ENCODE data around the gene KCNQ1. TPM values are rescaled to one million over a fixed set of nuclear protein-coding genes. Genes with fewer than 3 reads are reported as not detected.

The KCNQ1 gene
- polyA plus RNA-seq, 1 donor (not counting 4 experiments of a cell fraction or from before 2014, with no cell fraction given), result not detected

DNA sequence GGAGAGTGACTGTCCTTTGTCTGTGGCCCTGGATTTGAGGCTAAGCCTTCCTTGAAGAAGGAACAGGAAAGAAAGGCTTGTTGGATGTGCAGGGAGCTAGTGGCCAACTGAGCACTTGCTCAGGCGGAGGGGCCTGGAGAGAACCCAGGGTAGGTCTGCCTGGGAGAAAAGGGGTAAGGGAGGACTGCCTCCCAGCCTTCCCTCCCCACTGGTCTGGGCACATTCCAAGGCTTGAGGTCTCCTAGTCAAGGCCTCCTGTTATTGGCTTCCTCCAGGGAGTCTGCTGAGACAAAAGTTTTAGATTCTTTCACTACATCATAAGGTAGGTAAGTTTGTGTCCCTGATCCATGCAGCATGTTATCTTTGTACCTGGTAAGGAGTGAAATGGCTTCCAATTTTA lies 239.8 kb downstream of the KCNQ1 start:
- no peaks in the 10 kb centered on the region for H3K4me1 ChIP-seq (ENCODE audit: control insufficient read depth, extremely low read depth, insufficient read depth, low read length)
- H3K27ac ChIP-seq (ENCODE audit: control insufficient read depth, insufficient read depth, low read length), result no peak overlapping the region
- no peak overlapping the region for H2AFZ ChIP-seq (ENCODE audit: control insufficient read depth, low read length)
- H3K27me3 ChIP-seq (ENCODE audit: control insufficient read depth, extremely low read depth, insufficient read depth, low read length), result no peaks in the 10 kb centered on the region
- no peak overlapping the region for H3K4me3 ChIP-seq (ENCODE audit: control insufficient read depth in 2 of 3, extremely low read depth in 1 of 3, insufficient read depth in 2 of 3, low read depth in 1 of 3, low read length in 3 of 3)
- H3K9me1 ChIP-seq (ENCODE audit: control insufficient read depth, extremely low read depth, insufficient read depth, low read length), result no peaks in the 10 kb centered on the region
- H3K79me2 ChIP-seq (ENCODE audit: control insufficient read depth, insufficient read depth, low read length), result no peaks in the 10 kb centered on the region
- no peaks in the 10 kb centered on the region for H4K20me1 ChIP-seq (ENCODE audit: control insufficient read depth, extremely low read depth, insufficient read depth, low read length)
- H3K9me3 ChIP-seq (ENCODE audit: control insufficient read depth, low read depth, low read length), result no peaks in the 10 kb centered on the region
- no peak overlapping the region for H3K4me2 ChIP-seq (ENCODE audit: control insufficient read depth, extremely low read depth, insufficient read depth, low read depth, low read length)
- FAIRE-seq (no peak), DNase-seq (ENCODE audit: low read depth, low spot score) (no peak)
- H3K36me3 ChIP-seq (ENCODE audit: control insufficient read depth in 2 of 2, extremely low read depth in 1 of 2, insufficient read depth in 2 of 2, low read length in 2 of 2), result no peaks in the 10 kb centered on the region
- H3K9ac ChIP-seq (ENCODE audit: control insufficient read depth, extremely low read depth, insufficient read depth, low read length), result no peak overlapping the region
- dilution Hi-C loops (cut with MboI; ENCODE audit: extremely low pct_ligation_motif_present, low sequenced_read_pairs), result no loop called here
- TF ChIP-seq, protein P1, sequence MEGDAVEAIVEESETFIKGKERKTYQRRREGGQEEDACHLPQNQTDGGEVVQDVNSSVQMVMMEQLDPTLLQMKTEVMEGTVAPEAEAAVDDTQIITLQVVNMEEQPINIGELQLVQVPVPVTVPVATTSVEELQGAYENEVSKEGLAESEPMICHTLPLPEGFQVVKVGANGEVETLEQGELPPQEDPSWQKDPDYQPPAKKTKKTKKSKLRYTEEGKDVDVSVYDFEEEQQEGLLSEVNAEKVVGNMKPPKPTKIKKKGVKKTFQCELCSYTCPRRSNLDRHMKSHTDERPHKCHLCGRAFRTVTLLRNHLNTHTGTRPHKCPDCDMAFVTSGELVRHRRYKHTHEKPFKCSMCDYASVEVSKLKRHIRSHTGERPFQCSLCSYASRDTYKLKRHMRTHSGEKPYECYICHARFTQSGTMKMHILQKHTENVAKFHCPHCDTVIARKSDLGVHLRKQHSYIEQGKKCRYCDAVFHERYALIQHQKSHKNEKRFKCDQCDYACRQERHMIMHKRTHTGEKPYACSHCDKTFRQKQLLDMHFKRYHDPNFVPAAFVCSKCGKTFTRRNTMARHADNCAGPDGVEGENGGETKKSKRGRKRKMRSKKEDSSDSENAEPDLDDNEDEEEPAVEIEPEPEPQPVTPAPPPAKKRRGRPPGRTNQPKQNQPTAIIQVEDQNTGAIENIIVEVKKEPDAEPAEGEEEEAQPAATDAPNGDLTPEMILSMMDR (optimal IDR thresholded peaks at IDR 0.05 in 1 of 3, IDR thresholded peaks at IDR 0.05 in 1 of 3, conservative IDR thresholded peaks at IDR 0.05 in 1 of 3; ENCODE audit: extremely low read depth in 1 of 3, insufficient read depth in 2 of 3, low read length in 3 of 3), result no peak
- no peak for TF ChIP-seq EZH2 (IDR thresholded peaks at IDR 0.05; ENCODE audit: low read length)

DNA sequence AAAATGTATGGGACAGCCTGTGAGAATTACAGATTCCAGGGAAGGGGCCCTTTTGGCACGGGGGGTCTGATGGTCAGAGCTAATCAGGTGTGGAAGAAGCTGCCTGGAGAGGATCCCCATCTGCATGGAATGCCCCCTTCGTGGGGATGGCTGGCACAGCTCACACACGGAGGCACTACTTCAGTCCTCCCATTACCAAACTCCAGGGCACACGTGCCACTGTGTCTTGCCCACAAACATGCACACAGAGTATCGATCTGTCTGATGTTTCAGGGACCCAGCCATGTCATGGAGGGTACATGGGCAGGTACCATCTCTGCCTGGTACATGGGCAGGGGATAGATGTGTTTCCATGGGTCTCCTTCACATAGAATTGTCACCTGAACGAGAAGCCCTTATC lies 240.2 kb downstream of the KCNQ1 start:
- no peak overlapping the region for H2AFZ ChIP-seq (ENCODE audit: control insufficient read depth, low read length)
- no peaks in the 10 kb centered on the region for H3K9me3 ChIP-seq (ENCODE audit: control insufficient read depth, low read depth, low read length)
- H3K4me3 ChIP-seq (ENCODE audit: control insufficient read depth in 2 of 3, extremely low read depth in 1 of 3, insufficient read depth in 2 of 3, low read depth in 1 of 3, low read length in 3 of 3), result no peak overlapping the region
- FAIRE-seq, result no peak
- no peaks in the 10 kb centered on the region for H4K20me1 ChIP-seq (ENCODE audit: control insufficient read depth, extremely low read depth, insufficient read depth, low read length)
- DNase-seq (ENCODE audit: low read depth, low spot score), result no peak
- no peak overlapping the region for H3K9ac ChIP-seq (ENCODE audit: control insufficient read depth, extremely low read depth, insufficient read depth, low read length)
- no peaks in the 10 kb centered on the region for H3K4me1 ChIP-seq (ENCODE audit: control insufficient read depth, extremely low read depth, insufficient read depth, low read length)
- H3K36me3 ChIP-seq (ENCODE audit: control insufficient read depth in 2 of 2, extremely low read depth in 1 of 2, insufficient read depth in 2 of 2, low read length in 2 of 2), result no peaks in the 10 kb centered on the region
- no peaks in the 10 kb centered on the region for H3K9me1 ChIP-seq (ENCODE audit: control insufficient read depth, extremely low read depth, insufficient read depth, low read length)
- no peaks in the 10 kb centered on the region for H3K27me3 ChIP-seq (ENCODE audit: control insufficient read depth, extremely low read depth, insufficient read depth, low read length)
- H3K79me2 ChIP-seq (ENCODE audit: control insufficient read depth, insufficient read depth, low read length), result no peaks in the 10 kb centered on the region
- TF ChIP-seq, protein P1 (optimal IDR thresholded peaks at IDR 0.05 in 1 of 3, IDR thresholded peaks at IDR 0.05 in 1 of 3, conservative IDR thresholded peaks at IDR 0.05 in 1 of 3; ENCODE audit: extremely low read depth in 1 of 3, insufficient read depth in 2 of 3, low read length in 3 of 3), result no peak
- no peak for TF ChIP-seq EZH2 (IDR thresholded peaks at IDR 0.05; ENCODE audit: low read length)
- no peak overlapping the region for H3K27ac ChIP-seq (ENCODE audit: control insufficient read depth, insufficient read depth, low read length)
- no peak overlapping the region for H3K4me2 ChIP-seq (ENCODE audit: control insufficient read depth, extremely low read depth, insufficient read depth, low read depth, low read length)
- dilution Hi-C loops (cut with MboI; ENCODE audit: extremely low pct_ligation_motif_present, low sequenced_read_pairs), result no loop called here

All from keratinocyte (primary cell).